Mesenchymal stem cell (in vitro differentiated cells and primary cell): ENCODE data around the gene PDCD6IP.
"Not testable (repeated sequence)": the region's sequence is repeated elsewhere in the genome, so short reads cannot be mapped to it uniquely, and the experiment has no call there.

Source experiments
- DNase-seq: peaks from one replicate; pipeline ENCODE4 v3.0.0-alpha.2; 2013
- H2AFZ ChIP-seq: one replicate; pipeline ENCODE4 v1.6.1; 2013; ENCODE audit warnings: low read depth, mild to moderate bottlenecking, control low read depth, inconsistent platforms, low read length, moderate library complexity
- H2AK5ac ChIP-seq: 2 replicates; pipeline ENCODE4 v1.6.1; 2013; ENCODE audit warnings: low read length, moderate library complexity, mild to moderate bottlenecking, inconsistent platforms; ENCODE audit not compliant: severe bottlenecking
- H2BK120ac ChIP-seq: one replicate; pipeline ENCODE4 v1.6.1; 2013; ENCODE audit warnings: low read depth, mild to moderate bottlenecking, inconsistent platforms, low read length, moderate library complexity
- H2BK12ac ChIP-seq, 2 experiments: one replicate each; pipeline ENCODE4 v1.6.1; 2013; ENCODE audit warnings: inconsistent platforms in 2 of 2, low read length in 2 of 2, mild to moderate bottlenecking in 2 of 2, moderate library complexity in 2 of 2, control low read depth in 1 of 2
- H2BK15ac ChIP-seq: one replicate; pipeline ENCODE4 v1.6.1; 2013; ENCODE audit warnings: mild to moderate bottlenecking, low read depth, inconsistent platforms; ENCODE audit not compliant: poor library complexity, severe bottlenecking
- H2BK5ac ChIP-seq: 2 replicates; pipeline ENCODE4 v1.6.1; 2013; ENCODE audit warnings: low read depth, mild to moderate bottlenecking, low read length, control low read depth, inconsistent platforms; ENCODE audit not compliant: poor library complexity, severe bottlenecking
- H3K14ac ChIP-seq, 2 experiments: one replicate each; pipeline ENCODE4 v1.6.1; 2013; ENCODE audit warnings: inconsistent platforms in 2 of 2, low read length in 2 of 2, control low read depth in 1 of 2, mild to moderate bottlenecking in 1 of 2, moderate library complexity in 1 of 2
- H3K18ac ChIP-seq, 2 experiments: one replicate each; pipeline ENCODE4 v1.6.1; 2013; ENCODE audit warnings: inconsistent platforms in 2 of 2, low read length in 2 of 2, control low read depth in 1 of 2, low read depth in 1 of 2, mild to moderate bottlenecking in 1 of 2
- H3K23ac ChIP-seq, 2 experiments: one replicate each; pipeline ENCODE4 v1.6.1; 2013; ENCODE audit warnings: inconsistent platforms in 2 of 2, low read length in 2 of 2, mild to moderate bottlenecking in 2 of 2, moderate library complexity in 2 of 2, control low read depth in 1 of 2
- H3K27ac ChIP-seq: 2 replicates; pipeline ENCODE4 v1.5.1; 2013; ENCODE audit warnings: mild to moderate bottlenecking, moderate library complexity, low read length, control low read depth, inconsistent platforms; ENCODE audit not compliant: poor library complexity, severe bottlenecking
- H3K27me3 ChIP-seq, 2 experiments: 2 replicates each; pipeline versions ENCODE4 v1.6.1 to v1.7.0; 2013; ENCODE audit warnings: low read length in 2 of 2, mild to moderate bottlenecking in 2 of 2, moderate library complexity in 2 of 2, control low read depth in 1 of 2, inconsistent platforms in 1 of 2; ENCODE audit not compliant: control insufficient read depth in 1 of 2, insufficient read depth in 1 of 2
- H3K36me3 ChIP-seq, 2 experiments: 2 replicates each; pipeline versions ENCODE4 v1.6.1 to v1.7.0; 2013; ENCODE audit warnings: low read length in 2 of 2, control low read depth in 1 of 2, inconsistent platforms in 1 of 2, low read depth in 1 of 2, mild to moderate bottlenecking in 1 of 2; ENCODE audit not compliant: insufficient read depth in 2 of 2, control insufficient read depth in 1 of 2
- H3K4ac ChIP-seq, 2 experiments: one replicate each; pipeline ENCODE4 v1.6.1; 2013; ENCODE audit warnings: inconsistent platforms in 2 of 2, low read length in 2 of 2, mild to moderate bottlenecking in 2 of 2, moderate library complexity in 2 of 2, control low read depth in 1 of 2, low read depth in 1 of 2
- H3K4me1 ChIP-seq: 2 replicates; pipeline ENCODE4 v1.6.1; 2013; ENCODE audit warnings: low read depth, low read length, control low read depth; ENCODE audit not compliant: control insufficient read depth, insufficient read depth
- H3K4me2 ChIP-seq: 2 replicates; pipeline ENCODE4 v1.6.1; 2013; ENCODE audit warnings: low read length, mild to moderate bottlenecking, inconsistent platforms; ENCODE audit not compliant: poor library complexity, severe bottlenecking
- H3K4me3 ChIP-seq, 2 experiments: 2 replicates each; pipeline versions ENCODE4 v1.5.1 to v1.7.0; 2013; ENCODE audit warnings: low read length in 2 of 2, mild to moderate bottlenecking in 2 of 2, control low read depth in 1 of 2, low read depth in 1 of 2; ENCODE audit not compliant: insufficient read depth in 1 of 2
- H3K79me1 ChIP-seq: replicated peaks from 2 replicates; pipeline ENCODE4 v1.6.1; 2013; ENCODE audit warnings: mild to moderate bottlenecking, control low read depth, low read length, inconsistent platforms; ENCODE audit not compliant: poor library complexity, severe bottlenecking
- H3K9ac ChIP-seq: 2 replicates; pipeline ENCODE4 v1.7.0; 2013; ENCODE audit warnings: mild to moderate bottlenecking, low read length, moderate library complexity
- H3K9me3 ChIP-seq: 2 replicates; pipeline ENCODE4 v1.7.0; 2013; ENCODE audit warnings: mild to moderate bottlenecking, low read length; ENCODE audit not compliant: control insufficient read depth
- H4K8ac ChIP-seq: one replicate; pipeline ENCODE4 v1.6.1; 2013; ENCODE audit warnings: inconsistent platforms, mild to moderate bottlenecking, low read length, moderate library complexity
- H4K91ac ChIP-seq: one replicate; pipeline ENCODE4 v1.6.1; 2013; ENCODE audit warnings: mild to moderate bottlenecking, low read length, inconsistent platforms
- WGBS: methylation state at CpG from one replicate; pipeline ENCODE4 v1.1.7; 2013; ENCODE audit warnings: mixed read lengths; 5-methylcytosine and 5-hydroxymethylcytosine counted together

Gene PDCD6IP

DNA sequence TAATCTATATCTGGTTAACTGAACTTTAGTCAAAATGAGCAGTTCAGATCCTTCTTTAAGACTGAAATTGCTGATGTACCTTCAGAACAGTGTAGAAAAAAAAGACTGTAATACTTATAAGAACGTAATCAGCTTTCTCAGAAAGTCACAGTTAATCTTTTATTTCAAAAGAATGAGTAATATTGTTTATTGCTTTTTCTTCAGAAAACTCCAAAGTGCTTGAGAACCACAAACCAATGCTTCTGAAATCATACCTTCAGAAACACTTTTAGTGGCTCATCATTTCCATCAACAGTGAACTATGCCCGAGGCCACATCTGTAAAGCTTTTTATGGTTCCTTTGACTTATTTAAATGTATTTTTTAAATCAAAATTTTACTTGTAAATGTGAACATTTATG is 47.1 kb upstream of the PDCD6IP start:
- Histone ChIP-seq H3K18ac (no peak overlapping the region), H2AFZ (no peak overlapping the region), H3K36me3 (no peaks in the 10 kb centered on the region), H3K4ac (no peak overlapping the region), H2AK5ac (no peak overlapping the region), H3K4me2 (no peak overlapping the region), H3K9ac (no peak overlapping the region), H2BK15ac (no peak overlapping the region), H3K4me3 (no peak overlapping the region), H3K27ac (no peak overlapping the region), H4K8ac (no peak overlapping the region), H2BK12ac (no peak overlapping the region), H4K91ac (no peak overlapping the region), H3K4me1 (no peaks in the 10 kb centered on the region), H3K14ac (no peak overlapping the region), H3K23ac (no peak overlapping the region), H2BK120ac (no peak overlapping the region), H3K9me3 (peaks cover 13% of the 10 kb centered on the region), H3K27me3 (no peaks in the 10 kb centered on the region), H3K79me1 (no peaks in the 10 kb centered on the region), H2BK5ac (no peak overlapping the region)
- DNase-seq = no peak
- WGBS = no CpG with 5 or more reads among the region's 2 CpGs

DNA sequence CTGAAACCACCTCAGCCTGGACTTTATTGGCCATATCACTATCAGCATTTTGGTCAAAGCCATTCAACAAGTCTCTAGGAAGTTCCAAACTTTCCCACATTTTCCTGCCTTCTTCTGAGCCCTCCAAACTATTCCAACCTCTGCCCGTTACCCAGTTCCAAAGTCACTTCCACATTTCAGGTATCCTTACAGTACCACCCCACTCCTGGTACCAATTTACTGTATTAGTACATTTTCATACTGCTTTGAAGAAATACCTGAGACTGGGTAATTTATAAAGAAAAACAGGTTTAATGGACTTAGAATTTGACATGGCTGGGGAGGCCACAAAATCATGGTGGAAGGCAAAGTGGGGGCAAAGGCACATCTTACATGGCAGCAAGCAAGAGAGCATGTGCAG is 44.0 kb upstream of the PDCD6IP start:
- not testable (repeated sequence) for H3K9ac ChIP-seq, H3K79me1 ChIP-seq, H2BK15ac ChIP-seq, H3K14ac ChIP-seq, H2BK120ac ChIP-seq, H3K18ac ChIP-seq, H3K4me1 ChIP-seq, H4K91ac ChIP-seq, H3K4ac ChIP-seq, H2AFZ ChIP-seq, H3K4me3 ChIP-seq, H2BK12ac ChIP-seq, H2BK5ac ChIP-seq, H3K27me3 ChIP-seq, DNase-seq, H2AK5ac ChIP-seq, H3K27ac ChIP-seq, H4K8ac ChIP-seq, H3K36me3 ChIP-seq, H3K4me2 ChIP-seq, H3K23ac ChIP-seq
- whole genome bisulfite sequencing = 100% methylated on average over 1 of the region's 1 CpG
- H3K9me3 ChIP-seq = peaks cover 20% of the 10 kb centered on the region

DNA sequence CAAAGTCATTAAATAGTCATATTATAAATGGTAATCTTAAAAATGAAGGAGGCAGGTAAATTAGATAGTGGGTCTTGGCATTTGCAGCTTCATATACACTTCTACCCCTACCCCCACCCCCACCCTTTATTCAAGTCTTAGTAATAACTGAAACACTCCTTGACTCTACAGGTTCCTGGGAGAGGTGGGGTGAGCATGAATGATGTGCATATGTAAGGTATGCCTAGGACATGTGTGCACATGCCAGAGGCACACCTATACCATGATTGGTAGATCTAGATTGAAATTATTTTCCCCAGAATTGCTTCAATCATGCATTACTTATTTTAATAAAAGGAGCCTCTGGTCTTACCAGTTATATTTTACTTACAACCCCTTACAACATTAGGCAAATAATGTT is 40.1 kb upstream of the PDCD6IP start:
- Histone ChIP-seq H3K4ac (no peak overlapping the region), H3K18ac (no peak overlapping the region), H3K79me1 (no peaks in the 10 kb centered on the region), H3K4me1 (no peaks in the 10 kb centered on the region), H3K23ac (no peak overlapping the region), H3K14ac (no peak overlapping the region), H3K4me3 (no peak overlapping the region), H3K9ac (no peak overlapping the region), H2BK15ac (no peak overlapping the region), H4K91ac (no peak overlapping the region), H3K27ac (no peak overlapping the region), H3K27me3 (no peaks in the 10 kb centered on the region), H4K8ac (no peak overlapping the region), H2BK12ac (no peak overlapping the region), H3K4me2 (no peak overlapping the region), H2AFZ (no peak overlapping the region), H3K36me3 (no peaks in the 10 kb centered on the region), H3K9me3 (peaks cover 20% of the 10 kb centered on the region), H2AK5ac (no peak overlapping the region), H2BK5ac (no peak overlapping the region), H2BK120ac (no peak overlapping the region)
- no peak for DNase-seq

DNA sequence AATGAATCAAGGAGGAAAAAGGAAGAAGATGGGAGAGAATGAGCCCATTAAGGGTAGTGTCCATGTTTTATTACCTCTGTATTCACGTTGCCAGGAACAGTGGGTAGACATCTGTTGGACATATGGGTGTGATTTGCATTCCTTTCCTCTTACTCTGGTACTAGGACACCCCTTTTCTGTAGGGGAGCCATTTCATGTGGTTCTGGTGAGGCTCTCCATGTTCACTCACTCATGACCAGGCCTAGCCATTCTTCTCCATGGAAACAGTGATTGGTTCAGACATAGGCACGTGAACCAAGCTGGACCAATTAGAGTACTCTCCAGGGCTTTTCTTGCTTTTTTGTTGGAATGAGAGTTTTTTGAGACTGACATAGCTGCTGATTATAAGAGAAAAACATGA is 39.6 kb upstream of the PDCD6IP start:
- no peak overlapping the region for H4K91ac ChIP-seq
- H3K14ac ChIP-seq = no peak overlapping the region
- no peak overlapping the region for H3K23ac ChIP-seq
- H3K27ac ChIP-seq = no peak overlapping the region
- H2BK5ac ChIP-seq = no peak overlapping the region
- H3K4me3 ChIP-seq = no peak overlapping the region
- H3K4ac ChIP-seq = no peak overlapping the region
- no peak overlapping the region for H3K9ac ChIP-seq
- H2BK12ac ChIP-seq = no peak overlapping the region
- no peak for DNase-seq
- H2BK120ac ChIP-seq = no peak overlapping the region
- H4K8ac ChIP-seq = no peak overlapping the region
- no peaks in the 10 kb centered on the region for H3K36me3 ChIP-seq
- no peaks in the 10 kb centered on the region for H3K27me3 ChIP-seq
- no peak overlapping the region for H2AFZ ChIP-seq
- 67% methylated on average over 2 of the region's 2 CpGs for WGBS
- H3K18ac ChIP-seq = no peak overlapping the region
- H2BK15ac ChIP-seq = no peak overlapping the region
- H2AK5ac ChIP-seq = no peak overlapping the region
- no peaks in the 10 kb centered on the region for H3K4me1 ChIP-seq
- no peaks in the 10 kb centered on the region for H3K79me1 ChIP-seq
- H3K4me2 ChIP-seq = no peak overlapping the region
- peaks cover 20% of the 10 kb centered on the region for H3K9me3 ChIP-seq
